ENCODE data around the gene RERE. TPM values are rescaled to one million over a fixed set of nuclear protein-coding genes. Genes with fewer than 3 reads are reported as not detected.

The RERE gene
- total RNA-seq, 1 donor from 2014 or later: 19.2 TPM

- FAIRE-seq: no peak
- H3K36me3 ChIP-seq (ENCODE audit: control insufficient read depth, insufficient read depth, low read length): peaks cover 15% of the 10 kb centered on the region
- no peaks in the 10 kb centered on the region for H3K27me3 ChIP-seq (ENCODE audit: control insufficient read depth, insufficient read depth, low read length)
- TF ChIP-seq CTCF (IDR thresholded peaks at IDR 0.05; ENCODE audit: insufficient read depth, low read length, severe bottlenecking): no peak
- no peak for DNase-seq (ENCODE audit: low read depth)
- no peak overlapping the region for H3K4me3 ChIP-seq (ENCODE audit: low read depth, low read length)
Measured at GRCh38 chr1:8856689-8857412, 39.4 kb upstream of the RERE start.

- no peak for TF ChIP-seq CTCF (IDR thresholded peaks at IDR 0.05; ENCODE audit: insufficient read depth, low read length, severe bottlenecking)
- Histone ChIP-seq H3K4me3 (ENCODE audit: low read depth, low read length) (no peak overlapping the region), H3K36me3 (ENCODE audit: control insufficient read depth, insufficient read depth, low read length) (peaks cover 3% of the 10 kb centered on the region), H3K27me3 (ENCODE audit: control insufficient read depth, insufficient read depth, low read length) (no peaks in the 10 kb centered on the region)
- DNase-seq (ENCODE audit: low read depth) (no peak), FAIRE-seq (no peak)
Measured at GRCh38 chr1:8854240-8854639, 36.8 kb upstream of the RERE start.

- no peak overlapping the region for H3K4me3 ChIP-seq (ENCODE audit: low read depth, low read length)
- peaks cover 4% of the 10 kb centered on the region for H3K27me3 ChIP-seq (ENCODE audit: control insufficient read depth, insufficient read depth, low read length)
- no peak for DNase-seq (ENCODE audit: low read depth)
- no peak for TF ChIP-seq CTCF (IDR thresholded peaks at IDR 0.05; ENCODE audit: insufficient read depth, low read length, severe bottlenecking)
- no peak for FAIRE-seq
- H3K36me3 ChIP-seq (ENCODE audit: control insufficient read depth, insufficient read depth, low read length): no peaks in the 10 kb centered on the region
Measured at GRCh38 chr1:8851060-8851459, 33.6 kb upstream of the RERE start.

- peak; percentile 63 for DNase-seq (ENCODE audit: low read depth)
- Histone ChIP-seq H3K27me3 (ENCODE audit: control insufficient read depth, insufficient read depth, low read length) (peaks cover 4% of the 10 kb centered on the region), H3K36me3 (ENCODE audit: control insufficient read depth, insufficient read depth, low read length) (no peaks in the 10 kb centered on the region), H3K4me3 (ENCODE audit: low read depth, low read length) (no peak overlapping the region)
- TF ChIP-seq CTCF (IDR thresholded peaks at IDR 0.05; ENCODE audit: insufficient read depth, low read length, severe bottlenecking): peak; percentile 95
- FAIRE-seq: no peak
Measured at GRCh38 chr1:8848663-8849386, 31.4 kb upstream of the RERE start.

GRCh38 chr1:8847990-8848389 is 30.6 kb upstream of the RERE start:
- DNase-seq (ENCODE audit: low read depth): no peak
- H3K4me3 ChIP-seq (ENCODE audit: low read depth, low read length): no peak overlapping the region
- TF ChIP-seq CTCF (IDR thresholded peaks at IDR 0.05; ENCODE audit: insufficient read depth, low read length, severe bottlenecking): no peak
- no peaks in the 10 kb centered on the region for H3K36me3 ChIP-seq (ENCODE audit: control insufficient read depth, insufficient read depth, low read length)
- peaks cover 4% of the 10 kb centered on the region for H3K27me3 ChIP-seq (ENCODE audit: control insufficient read depth, insufficient read depth, low read length)
- no peak for FAIRE-seq

Measured in bronchial epithelial cell (primary cell).